ENCODE data around the gene SDK2. TPM values are rescaled to one million over a fixed set of nuclear protein-coding genes. Genes with fewer than 3 reads are reported as not detected.

The SDK2 gene
- total RNA-seq, 1 donor, result under 0.01 TPM

DNA sequence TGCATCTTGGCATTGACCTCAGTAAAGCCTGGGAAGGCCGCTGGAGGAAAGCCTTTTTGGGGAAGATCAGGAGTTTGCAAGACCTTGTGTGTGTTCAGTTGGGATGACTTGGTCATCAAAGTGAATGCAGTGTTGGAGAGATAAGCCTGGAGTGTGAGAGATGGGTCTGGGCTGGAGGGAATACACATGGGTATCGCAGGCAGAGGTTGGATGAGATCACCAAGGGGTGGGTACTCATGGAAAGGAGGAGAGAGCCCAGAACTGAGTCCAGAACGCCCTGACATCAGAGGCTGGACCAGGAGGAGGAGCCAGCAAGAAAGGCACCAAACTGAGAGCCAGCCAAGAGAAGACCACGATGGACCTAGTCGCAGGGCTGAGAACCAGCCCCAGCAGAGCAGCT, 35.2 kb downstream of the SDK2 start:
- H3K4me3 ChIP-seq (ENCODE audit: low read depth, low read length), result no peak overlapping the region
- no peak for DNase-seq (ENCODE audit: low read depth)
- TF ChIP-seq, protein P1, sequence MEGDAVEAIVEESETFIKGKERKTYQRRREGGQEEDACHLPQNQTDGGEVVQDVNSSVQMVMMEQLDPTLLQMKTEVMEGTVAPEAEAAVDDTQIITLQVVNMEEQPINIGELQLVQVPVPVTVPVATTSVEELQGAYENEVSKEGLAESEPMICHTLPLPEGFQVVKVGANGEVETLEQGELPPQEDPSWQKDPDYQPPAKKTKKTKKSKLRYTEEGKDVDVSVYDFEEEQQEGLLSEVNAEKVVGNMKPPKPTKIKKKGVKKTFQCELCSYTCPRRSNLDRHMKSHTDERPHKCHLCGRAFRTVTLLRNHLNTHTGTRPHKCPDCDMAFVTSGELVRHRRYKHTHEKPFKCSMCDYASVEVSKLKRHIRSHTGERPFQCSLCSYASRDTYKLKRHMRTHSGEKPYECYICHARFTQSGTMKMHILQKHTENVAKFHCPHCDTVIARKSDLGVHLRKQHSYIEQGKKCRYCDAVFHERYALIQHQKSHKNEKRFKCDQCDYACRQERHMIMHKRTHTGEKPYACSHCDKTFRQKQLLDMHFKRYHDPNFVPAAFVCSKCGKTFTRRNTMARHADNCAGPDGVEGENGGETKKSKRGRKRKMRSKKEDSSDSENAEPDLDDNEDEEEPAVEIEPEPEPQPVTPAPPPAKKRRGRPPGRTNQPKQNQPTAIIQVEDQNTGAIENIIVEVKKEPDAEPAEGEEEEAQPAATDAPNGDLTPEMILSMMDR (IDR thresholded peaks at IDR 0.05; ENCODE audit: insufficient read depth, low read depth, low read length), result no peak

DNA sequence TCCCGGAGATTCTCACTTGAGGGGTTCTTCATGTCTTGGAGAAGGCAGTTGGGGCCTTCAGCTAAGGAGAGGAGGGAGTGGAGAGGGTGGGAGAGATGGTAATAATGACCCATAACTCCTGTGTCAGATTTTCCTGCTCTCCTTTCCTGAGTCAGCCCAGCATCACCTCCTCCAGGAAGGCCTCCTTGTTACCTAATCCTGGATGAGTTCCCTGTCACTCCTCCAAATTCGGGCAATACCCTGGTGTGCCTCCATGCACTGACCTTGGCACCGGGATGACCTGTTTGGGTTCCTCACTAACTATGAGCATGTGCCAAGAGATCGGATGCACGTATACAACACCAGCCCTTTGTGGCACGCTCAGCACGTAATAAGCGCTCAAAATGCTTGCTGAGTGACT, 38.8 kb downstream of the SDK2 start:
- H3K4me3 ChIP-seq (ENCODE audit: low read depth, low read length), result no peak overlapping the region
- TF ChIP-seq, protein P1 (IDR thresholded peaks at IDR 0.05; ENCODE audit: insufficient read depth, low read depth, low read length), result no peak
- no peak for DNase-seq (ENCODE audit: low read depth)

- no peak overlapping the region for H3K4me3 ChIP-seq (ENCODE audit: low read depth, low read length)
- TF ChIP-seq, protein P1 (IDR thresholded peaks at IDR 0.05; ENCODE audit: insufficient read depth, low read depth, low read length), result no peak
- DNase-seq (ENCODE audit: low read depth), result no peak
Observed at GRCh38 chr17:73604476-73604875, 39.8 kb downstream of the SDK2 start.

GRCh38 chr17:73603971-73604370, 40.3 kb downstream of the SDK2 start:
- no peak overlapping the region for H3K4me3 ChIP-seq (ENCODE audit: low read depth, low read length)
- TF ChIP-seq, protein P1 (IDR thresholded peaks at IDR 0.05; ENCODE audit: insufficient read depth, low read depth, low read length), result no peak
- DNase-seq (ENCODE audit: low read depth), result no peak

DNA sequence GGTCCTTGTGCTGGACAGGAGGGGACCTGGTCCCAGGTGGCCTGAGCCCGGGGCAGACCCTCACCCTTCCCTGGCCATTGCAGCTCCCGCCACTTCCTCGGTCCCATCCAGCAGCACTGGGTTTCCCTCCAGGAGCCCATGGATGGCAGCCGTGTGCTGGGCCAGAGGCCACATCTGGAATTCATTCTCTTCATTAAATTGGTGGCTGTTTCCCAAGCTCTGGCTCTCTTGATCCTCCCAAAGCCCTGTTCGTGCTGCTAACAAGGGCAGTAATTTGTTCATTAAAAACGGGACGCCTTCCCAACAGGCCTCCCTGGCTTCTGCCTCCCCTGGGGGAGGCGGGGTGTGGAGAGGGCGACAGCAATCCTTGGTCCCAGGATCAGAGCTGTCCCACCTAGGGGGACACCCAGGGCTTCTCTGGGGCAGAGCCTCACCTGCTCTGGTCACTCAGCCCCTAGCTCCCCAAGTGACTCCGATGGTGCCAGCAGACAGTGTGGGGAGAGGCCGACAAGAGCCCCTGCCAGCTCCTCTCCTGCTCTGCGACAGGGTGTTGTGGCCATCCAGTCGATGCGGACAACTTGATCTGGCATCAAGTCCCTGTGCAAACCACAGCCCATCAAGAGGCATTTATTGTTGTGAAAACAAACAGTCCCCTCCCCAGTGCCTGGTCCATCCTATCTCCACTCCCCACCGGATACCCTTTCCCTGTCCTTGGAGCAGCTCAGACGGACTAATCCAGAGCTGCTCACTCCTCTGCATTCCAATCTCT, 44.0 kb downstream of the SDK2 start:
- TF ChIP-seq, protein P1 (IDR thresholded peaks at IDR 0.05; ENCODE audit: insufficient read depth, low read depth, low read length), result no peak
- peak; percentile 12 for DNase-seq (ENCODE audit: low read depth)
- no peak overlapping the region for H3K4me3 ChIP-seq (ENCODE audit: low read depth, low read length)

DNA sequence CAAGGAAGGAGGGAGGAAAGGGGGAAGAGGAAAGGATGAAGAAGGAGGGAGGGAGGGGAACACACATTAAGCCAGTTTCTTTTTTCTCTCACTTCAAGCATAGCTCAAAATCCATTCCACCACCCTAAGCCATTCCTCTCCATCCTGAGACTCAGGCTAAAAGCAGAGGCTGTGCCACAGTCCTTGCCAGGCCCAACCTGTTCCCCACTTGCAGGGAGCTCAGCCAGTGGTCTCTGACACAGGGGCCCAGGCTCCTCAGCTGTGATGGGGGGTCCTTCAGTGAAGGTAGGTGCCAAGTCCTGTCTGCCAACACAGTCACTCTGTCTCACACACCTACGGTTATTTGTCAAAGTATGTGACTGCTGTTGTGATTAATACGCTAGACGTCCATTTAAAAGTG, 44.6 kb downstream of the SDK2 start:
- no peak for DNase-seq (ENCODE audit: low read depth)
- H3K4me3 ChIP-seq (ENCODE audit: low read depth, low read length), result no peak overlapping the region
- TF ChIP-seq, protein P1 (IDR thresholded peaks at IDR 0.05; ENCODE audit: insufficient read depth, low read depth, low read length), result no peak

GRCh38 chr17:73598212-73598611, 46.0 kb downstream of the SDK2 start:
- no peak overlapping the region for H3K4me3 ChIP-seq (ENCODE audit: low read depth, low read length)
- TF ChIP-seq, protein P1 (IDR thresholded peaks at IDR 0.05; ENCODE audit: insufficient read depth, low read depth, low read length), result no peak
- DNase-seq (ENCODE audit: low read depth), result no peak
